DMS79 (cell line): ENCODE data around the gene CDC34.

Experiments
- DNase-seq: peaks from one replicate; lab custom pipeline; 2025; lab: John Stamatoyannopoulos, UW

CDC34 gene, protein sequence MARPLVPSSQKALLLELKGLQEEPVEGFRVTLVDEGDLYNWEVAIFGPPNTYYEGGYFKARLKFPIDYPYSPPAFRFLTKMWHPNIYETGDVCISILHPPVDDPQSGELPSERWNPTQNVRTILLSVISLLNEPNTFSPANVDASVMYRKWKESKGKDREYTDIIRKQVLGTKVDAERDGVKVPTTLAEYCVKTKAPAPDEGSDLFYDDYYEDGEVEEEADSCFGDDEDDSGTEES

DNA sequence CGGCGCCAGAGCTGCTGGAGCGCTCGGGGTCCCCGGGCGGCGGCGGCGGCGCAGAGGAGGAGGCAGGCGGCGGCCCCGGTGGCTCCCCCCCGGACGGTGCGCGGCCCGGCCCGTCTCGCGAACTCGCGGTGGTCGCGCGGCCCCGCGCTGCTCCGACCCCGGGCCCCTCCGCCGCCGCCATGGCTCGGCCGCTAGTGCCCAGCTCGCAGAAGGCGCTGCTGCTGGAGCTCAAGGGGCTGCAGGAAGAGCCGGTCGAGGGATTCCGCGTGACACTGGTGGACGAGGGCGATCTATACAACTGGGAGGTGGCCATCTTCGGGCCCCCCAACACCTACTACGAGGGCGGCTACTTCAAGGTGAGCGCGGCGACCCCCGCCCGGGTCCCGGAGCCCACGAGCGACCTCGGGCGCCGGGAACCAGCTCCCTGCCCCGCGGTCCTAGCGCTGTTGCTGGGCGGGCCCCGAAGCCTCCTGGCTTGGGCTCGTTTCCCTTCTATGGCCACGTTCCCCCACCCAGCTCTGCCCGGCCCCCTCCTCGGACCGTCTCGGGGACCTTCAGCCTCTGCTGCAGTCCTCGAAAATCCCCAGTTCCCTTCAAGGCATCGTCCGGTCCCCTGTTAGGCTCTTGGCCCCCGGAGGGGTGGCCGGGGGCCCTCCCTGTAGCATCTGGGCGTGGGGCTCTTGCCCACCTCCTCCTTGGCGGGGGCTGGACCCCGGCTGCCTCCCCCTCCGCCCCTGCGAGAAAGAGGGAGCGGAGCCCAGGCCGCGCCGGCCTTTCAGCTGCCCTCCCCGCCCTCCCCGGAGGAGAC lies at the start of gene CDC34:
TSS of gene CDC34 (plus strand) at position 8 of the 808 bp plus-strand sequence. CDS start at position 180, 172 bp downstream.
- no peak for DNase-seq

DNA sequence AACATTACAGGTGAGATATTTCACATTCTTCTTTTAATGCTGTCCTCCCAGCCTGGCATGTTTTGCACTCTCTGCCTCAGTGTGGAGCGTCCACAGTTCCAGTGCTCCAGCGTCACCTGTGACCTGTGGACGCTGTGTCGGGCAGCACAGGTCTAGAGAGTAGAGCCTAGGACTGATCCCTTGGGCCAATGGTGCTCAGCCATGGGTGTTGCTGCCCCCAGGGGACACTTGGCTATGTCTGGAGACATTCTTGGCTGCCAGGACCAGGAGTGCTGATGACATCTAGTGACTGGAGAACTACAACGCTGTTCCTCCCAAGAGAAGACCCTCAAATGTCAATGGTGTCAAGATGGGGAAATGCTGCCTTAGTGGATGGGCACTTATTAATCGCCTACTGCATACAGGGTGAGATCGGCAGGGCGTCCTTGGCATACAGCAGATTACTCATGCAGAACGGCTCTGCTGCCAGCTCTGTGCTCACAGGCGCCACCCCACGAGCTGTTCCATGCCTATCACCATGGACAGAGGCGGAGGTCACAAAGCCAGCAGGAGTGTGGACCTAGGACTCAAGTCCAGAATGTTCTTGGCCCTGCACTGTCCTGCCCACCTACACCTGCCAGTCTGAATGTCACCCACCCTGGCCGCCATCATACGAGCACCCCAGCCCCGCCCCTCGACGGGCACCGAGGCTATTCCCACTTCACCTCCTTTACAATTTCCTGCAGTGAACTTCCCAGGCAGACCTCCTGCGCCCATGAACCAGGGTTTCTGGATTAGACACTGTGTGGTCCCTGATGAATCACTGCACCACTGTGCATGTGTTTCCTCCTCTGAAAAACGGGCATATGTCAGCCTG lies 49.1 kb upstream of the CDC34 start:
- no peak for DNase-seq

DNA sequence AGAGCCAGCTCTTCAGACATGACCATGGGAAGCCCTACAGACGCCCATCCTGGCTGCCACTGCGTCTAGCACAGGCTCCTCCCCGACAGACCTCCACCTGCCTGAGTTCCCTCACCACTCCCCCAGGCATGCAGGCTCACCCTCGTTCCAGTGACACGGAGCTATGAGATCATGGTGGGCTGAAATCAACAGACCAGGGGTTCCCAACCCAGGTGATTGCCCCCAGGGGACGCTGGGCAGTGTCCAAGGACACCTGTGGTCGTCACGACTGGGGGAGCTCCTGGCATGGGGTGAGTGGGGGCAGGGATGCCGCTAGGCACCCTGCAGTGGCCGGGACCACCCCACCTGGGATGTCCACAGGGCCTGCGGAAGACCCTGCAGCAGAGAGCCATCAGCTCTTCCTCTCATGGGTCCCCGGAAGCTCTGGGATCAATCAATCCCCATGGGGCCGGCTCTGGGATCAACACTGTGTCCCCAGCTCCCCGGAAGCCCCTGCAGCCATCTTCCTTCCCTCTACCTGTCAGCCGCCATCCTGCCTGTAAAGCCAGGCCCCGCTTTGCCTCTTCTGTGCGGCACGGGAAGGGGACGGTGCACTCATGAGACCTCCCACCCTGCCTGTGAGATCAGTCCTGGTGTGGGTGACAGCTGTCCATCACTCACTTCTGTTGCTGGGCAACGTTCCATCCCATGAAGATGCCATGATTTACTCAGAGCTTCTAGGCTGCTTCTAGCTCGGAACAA lies 48.1 kb upstream of the CDC34 start:
- no peak for DNase-seq

DNA sequence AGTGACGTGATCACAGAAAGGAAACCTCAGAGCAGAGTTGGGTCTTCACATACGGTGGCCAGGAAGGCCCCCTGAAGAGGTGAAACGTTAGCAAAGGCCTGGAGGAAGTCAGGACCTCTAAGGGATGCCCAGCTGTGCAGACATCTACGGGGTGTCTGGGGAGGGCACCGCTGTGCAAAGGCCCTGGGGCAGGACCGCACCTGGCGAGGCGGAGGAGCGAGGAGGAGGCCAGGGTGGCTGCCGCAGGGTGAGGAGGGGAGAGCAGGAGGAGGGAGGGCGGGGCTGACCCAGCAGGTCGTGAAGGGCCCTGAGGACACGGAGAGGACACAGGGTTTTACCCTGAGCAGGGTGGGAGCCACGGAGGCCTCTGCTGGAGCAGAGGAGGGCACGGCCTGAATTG lies 47.1 kb upstream of the CDC34 start:
- no peak for DNase-seq

DNA sequence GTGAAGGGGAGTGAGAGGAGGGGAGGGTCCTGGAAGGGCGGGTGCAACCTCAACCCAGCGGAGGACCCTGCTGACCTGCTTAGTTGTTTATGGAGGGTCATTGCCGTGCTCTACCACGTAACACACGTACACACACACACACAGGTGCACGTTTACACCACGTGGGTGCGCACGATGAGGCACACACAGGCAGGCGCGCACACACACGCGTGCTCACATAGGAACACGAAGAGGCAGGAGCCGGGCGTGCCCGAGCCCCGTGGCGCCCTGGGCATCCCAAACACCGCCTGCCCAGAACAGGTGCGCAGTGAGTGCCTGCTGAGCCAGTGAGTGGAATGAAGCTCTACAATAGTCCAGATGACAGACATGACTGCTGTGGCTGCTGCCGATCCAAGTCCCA lies 46.5 kb upstream of the CDC34 start:
- peak; percentile 32 for DNase-seq

DNA sequence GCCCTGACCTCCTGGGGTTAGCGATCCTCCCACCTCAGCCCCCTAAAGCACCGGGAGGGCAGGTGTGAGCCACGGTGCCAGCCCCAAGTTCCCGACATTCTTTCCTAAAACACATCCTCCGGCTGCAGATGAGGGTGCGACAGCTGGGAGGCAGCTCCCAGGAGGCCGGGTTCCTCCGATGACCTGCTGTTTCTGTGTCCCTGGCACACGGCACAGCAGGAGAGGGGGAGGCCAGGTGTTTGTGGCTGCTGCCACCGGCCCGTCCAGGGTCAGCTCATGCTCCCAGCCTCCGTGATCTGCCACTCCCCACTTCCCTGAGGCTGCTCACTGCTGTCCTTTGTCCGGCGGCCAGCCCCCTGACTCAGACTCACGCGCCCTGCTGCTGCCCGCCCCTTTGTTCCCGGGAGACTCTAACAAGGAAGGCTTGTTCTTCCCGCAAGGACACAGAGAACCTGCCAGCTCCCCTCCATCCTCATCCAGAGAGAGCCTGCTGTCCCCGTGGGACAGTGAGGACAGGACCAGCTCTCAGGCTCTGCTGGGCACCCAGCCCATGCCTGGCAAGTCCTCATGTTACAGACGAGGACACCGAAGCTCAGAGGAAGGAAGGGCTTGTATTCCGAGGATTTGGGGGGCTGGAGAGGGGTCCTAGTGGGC lies 45.9 kb upstream of the CDC34 start:
- DNase-seq, result peak; percentile 50

DNA sequence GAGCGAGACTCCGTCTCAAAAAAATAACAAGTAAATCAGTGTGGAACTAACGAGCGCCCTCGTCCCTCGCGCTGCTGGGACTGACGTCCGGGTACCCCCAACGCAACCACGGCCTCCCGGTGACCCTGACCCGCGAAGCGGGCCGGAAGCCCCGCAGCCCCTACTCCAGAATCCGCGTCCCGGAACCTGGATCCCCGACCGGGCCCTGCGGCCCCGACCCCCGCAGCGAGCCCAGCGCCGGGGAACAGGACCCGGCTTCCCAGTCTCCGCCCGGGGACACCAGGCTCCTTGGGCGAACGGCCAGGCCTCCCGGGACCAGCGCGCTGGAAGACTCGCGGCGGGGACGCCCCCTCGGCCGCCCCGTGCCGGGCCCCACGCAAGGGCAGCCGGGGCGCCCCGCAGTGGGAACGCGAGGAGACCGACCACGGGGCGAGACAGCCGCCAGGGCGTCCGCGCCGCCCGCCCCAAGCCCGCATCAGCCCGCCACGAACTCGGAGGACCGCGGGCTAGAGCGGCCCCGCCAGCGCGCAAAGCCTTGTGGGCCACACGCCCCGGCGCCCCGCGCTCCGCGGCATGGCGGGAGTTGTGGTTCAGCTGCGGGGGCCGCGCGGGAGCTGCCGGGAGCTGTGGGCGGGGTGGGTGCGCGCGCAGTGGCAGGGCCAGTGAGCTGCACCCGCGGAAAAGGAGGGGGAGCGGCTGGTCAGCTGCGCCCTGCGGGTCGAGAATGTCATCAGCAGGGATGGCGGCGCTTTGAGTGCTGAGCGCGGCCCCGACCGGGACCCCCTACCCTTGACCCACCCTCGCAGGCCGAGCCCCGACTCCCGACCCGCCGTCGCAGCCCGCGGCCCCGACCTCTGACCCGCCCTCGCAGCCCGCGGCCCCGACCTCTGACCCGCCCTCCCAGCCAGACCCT lies 42.8 kb upstream of the CDC34 start:
- DNase-seq, result peak; percentile 75

DNA sequence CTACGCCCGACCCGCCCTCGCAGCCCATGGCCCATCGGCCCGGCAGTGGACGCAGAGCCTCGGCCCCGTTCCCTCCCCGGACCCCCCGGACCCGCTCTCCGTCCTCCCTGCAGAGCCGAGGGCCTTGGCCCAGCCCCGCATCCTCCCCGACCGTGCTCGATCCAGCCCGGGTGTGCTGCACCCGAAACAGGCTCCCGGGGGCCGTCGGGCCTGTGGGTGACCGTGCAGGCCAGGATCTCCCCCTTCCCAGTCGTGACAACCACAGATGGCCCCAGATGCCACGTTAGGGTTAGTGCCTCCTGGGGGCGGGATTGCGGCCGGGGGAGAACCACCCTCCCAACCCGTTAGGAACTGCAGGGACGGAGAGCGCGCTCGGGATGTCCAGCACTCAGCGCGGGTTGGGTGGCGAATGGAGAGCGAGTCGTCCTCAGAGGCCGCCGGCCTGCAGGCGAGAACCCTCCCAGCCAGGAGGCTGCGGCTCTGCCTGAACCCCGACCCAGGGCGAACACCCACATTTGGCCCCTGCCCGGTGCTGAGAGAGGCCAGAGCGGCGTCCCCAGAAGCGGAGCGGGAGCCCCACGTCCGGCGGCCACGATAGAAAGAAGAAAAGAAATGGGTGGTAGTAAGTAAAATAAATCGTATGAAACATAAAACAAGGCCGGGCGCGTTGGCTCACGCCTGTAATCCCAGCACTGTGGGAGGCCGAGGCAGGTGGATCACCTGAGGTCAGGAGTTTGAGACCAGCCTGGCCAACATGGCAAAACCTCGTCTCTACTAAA lies 42.0 kb upstream of the CDC34 start:
- peak; percentile 16 for DNase-seq

DNA sequence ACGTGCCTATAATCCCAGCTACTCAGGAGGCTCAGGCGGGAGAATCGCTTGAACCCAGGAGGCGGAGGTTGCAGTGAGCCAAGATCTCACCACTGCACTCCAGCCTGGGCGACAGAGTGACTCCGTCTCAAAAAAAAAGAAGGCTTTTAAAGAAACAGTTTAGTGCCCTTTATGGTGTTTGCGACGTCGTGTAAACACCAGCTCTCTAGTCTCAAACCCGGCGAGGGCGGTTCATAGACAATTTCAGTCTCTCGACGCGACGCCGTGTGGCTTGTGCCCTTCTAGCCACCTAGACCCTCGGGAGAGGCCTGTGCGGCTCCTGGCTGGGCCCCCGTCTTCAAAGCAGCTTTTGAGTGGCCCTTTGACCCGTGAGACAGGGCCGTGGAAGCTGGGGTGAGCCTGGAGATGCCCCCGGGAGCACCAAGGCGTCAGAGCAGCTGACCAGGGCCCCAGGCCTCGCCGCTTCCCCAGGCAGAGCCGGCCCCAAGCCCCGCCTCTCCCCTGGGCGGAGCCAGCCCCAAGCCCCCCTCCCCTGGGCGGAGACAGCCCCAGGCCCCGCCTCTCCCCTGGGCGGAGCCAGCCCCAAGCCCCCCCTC lies 40.3 kb upstream of the CDC34 start:
- DNase-seq, result no peak

DNA sequence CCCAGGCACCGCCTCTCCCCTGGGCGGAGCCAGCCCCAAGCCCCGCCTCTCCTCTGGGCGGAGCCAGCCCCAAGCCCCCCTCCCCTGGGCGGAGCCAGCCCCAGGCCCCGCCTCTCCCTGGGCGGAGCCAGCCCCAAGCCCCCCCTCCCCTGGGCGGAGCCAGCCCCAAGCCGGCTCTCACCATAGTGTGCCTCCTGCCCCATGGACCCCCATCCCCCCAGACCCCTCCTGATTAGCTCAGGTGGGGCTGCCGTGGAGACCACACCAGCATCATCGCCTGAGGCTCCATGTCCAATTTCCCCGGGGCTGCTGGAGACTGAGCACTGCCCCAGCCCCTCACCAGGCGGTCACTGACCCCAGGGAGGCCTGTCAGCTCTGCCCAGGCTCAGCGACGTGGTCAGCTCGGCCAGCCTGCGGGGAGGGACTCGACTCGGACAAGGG lies 39.4 kb upstream of the CDC34 start:
- no peak for DNase-seq

DNA sequence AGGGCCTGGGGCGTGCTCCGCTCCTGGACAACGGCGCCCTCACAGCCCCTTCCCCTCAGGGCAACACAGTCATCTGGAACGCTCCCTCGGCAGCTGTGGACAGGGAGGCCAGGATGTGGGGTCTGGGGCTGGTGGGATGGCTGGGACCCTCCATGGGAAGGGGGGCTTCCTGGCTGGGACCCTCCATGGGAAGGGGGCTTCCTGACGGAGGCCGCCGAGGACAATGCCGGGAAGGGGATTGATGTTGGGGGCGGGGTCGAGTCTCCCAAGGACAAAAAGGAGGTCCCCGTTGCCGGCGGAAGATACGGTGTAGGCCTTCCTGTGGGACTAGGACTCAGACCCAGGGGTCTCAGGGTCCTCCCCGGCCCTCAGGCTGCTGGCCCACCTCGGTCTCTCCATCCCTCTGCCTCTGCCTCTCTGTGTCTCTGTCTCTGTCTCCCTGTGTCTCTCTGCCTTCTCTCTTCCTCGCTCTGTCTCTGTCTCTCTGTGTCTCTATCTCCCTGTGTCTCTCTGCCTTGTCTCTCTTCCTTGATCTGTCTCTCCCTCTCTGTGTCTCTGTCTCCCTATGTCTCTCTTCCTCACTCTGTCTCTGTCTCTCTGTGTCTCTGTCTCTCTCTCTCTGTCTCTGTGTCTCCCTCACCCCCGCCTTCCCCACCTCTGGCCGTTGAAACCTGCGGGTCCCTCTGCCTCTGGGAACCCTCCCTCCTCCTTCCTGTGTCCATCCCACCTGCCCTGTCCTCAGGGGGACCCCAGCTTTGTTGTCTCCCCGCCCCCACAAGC lies 38.0 kb upstream of the CDC34 start:
- no peak for DNase-seq

DNA sequence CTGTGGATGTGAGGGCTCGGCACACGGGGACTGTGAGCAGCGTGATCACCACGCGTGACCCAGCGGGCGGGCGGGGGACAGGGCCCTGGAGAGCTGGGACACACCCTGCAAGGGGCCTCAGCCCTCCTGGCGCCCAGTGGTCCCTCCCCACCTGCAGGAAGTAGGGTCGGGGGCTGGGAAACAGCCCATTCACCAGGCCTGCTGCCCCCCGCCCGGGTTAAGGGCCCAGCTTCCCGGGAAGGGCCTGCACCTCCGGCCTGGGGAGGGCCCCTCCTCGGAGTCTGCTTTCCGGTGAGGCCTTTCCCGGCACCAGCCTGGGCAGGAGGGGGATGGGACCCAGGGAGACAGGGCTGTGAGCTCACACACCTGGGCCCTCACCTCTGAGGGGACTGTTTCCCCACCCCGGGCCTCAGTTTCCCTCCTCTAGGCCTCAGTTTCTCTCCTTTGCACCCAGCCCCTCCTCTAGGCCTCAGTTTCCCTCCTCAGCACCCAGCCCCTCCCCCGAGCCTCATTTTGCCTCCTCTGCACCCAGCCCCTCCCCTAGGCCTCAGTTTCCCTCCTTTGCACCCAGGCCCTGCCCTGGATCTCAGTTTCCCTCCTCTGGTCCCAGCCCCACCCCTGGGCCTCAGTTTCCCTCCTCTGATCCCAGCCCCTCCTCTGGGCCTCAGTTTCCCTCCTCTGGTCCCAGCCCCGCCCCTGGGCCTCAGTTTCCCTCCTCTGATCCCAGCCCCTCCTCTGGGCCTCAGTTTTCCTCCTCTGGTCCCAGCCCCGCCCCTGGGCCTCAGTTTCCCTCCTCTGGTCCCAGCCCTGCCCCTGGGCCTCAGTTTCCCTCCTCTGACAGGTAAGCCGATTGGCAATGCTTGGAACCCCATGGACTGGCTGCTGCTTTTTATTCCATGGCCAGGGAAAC lies 37.1 kb upstream of the CDC34 start:
- DNase-seq, result no peak

DNA sequence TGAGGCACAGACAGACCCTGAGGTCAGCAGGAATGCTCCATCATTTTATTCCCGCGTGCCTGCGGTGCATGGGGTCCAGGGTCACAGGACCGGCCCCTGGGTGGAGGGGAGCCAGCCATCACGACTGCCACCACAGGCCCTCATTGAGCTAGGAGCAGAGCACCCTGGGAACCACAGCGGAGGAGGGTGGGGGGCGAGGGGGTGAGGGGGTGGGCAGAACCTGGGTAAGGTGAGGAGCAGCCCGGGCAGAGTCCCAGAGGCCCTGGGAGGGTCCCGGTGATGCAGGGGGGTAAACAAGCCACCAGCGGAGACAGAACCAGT lies 36.5 kb upstream of the CDC34 start:
- no peak for DNase-seq

DNA sequence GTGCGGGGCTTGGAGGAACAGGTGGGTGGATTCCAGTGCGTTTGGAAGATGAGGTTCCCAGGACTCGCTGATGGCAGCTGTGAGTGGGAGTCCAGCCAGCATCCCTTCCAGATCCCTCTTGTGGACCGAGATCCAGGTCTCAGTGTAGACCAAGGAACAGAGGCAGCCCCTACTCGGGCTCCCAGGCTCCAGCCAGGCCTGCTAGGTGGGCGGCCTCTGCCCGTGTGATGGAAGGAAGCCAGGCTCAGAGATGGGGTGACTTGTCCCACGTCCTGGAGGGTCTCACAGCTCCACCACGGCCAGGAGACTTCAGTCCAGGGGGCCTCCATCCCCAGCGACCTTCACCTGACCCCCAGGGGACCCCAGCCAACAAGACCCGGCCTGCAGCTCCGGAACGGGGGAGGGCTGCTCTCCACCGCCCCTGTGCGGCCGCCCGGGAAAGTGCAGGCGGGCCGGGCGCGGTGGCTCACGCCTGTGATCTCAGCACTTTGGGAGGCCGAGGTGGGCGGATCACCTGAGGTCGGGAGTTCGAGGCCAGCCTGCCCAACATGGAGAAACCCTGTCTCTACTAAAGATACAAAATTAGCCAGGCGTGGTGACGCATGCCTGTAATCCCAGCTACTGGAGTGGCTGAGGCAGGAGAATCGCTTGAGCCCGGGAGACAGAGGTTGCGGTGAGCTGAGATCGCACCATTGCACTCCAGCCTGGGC lies 36.0 kb upstream of the CDC34 start:
- no peak for DNase-seq

DNA sequence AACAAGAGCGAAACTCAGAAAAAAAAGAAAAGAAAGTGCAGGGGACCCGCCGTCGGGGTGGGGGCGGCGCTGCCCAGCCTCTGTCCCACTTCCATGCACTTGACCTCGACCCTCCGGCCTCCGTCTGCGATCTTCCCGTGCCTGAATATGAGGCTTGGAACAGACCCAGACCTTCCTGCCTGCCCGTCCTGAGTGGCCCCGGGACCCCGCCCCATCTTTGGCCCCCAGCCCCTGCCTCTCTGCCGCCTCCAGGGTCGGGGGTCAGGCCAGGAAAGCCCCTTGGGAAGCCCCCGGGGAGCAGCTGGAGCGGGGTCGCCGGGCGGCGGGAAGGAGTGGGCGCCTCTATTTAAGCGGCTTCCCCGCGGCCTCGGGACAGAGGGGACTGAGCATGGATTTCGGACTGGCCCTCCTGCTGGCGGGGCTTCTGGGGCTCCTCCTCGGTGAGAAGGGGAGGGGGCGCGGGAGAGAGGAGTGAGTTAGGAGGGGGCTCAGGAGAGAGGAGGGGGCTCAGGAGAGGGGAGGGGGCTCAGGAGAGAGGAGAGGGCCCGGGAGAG lies 35.4 kb upstream of the CDC34 start, which contains the start of gene MADCAM1:
TSS of gene MADCAM1 (plus strand) at position 375 of the 554 bp plus-strand sequence. CDS start at position 389, 14 bp downstream.
- DNase-seq, result no peak

DNA sequence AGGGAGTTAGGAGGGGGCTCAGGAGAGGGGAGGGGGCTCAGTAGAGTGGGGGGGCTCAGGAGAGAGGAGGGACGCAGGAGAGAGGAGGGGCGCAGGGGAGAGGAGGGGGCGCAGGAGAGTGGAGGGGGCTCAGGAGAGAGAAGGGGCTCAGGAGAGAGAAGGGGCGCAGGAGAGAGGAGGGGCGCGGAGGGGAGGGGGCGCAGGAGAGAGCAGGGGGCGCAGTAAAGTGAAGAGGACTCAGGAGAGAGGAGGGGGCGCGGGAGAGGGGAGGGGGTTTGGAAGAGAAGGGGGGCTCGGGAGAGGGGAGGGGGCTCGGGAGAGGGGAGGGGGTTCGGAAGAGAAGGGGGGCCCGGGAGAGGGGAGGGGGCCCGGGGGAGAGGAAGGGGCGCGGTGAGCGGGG lies 34.6 kb upstream of the CDC34 start:
- DNase-seq, result no peak
